KOPT-K1 (cell line): ENCODE data around the gene USP53.
"Not testable (repeated sequence)": the region's sequence is repeated elsewhere in the genome, so short reads cannot be mapped to it uniquely, and the experiment has no call there.

ENCODE experiments used
- H3K27ac ChIP-seq: fragments of 200-600 bp; sonication (generic); 2 replicates; pipeline ENCODE4 v1.5.1; 2016; ENCODE audit warnings: antibody characterized with exemption, mild to moderate bottlenecking, low read depth, low read length; ENCODE audit not compliant: poor library complexity, severe bottlenecking
- H3K36me3 ChIP-seq: fragments of 200-600 bp; sonication (generic); 2 replicates; pipeline ENCODE4 v1.5.1; 2017; ENCODE audit warnings: antibody characterized with exemption, mild to moderate bottlenecking, low read length, moderate library complexity; ENCODE audit not compliant: insufficient read depth
- H3K9me3 ChIP-seq: fragments of 200-600 bp; sonication (generic); 2 replicates; pipeline ENCODE4 v1.5.1; 2017; ENCODE audit warnings: antibody characterized with exemption, low read length, mild to moderate bottlenecking; ENCODE audit not compliant: insufficient read depth, poor library complexity, severe bottlenecking

The USP53 gene

DNA sequence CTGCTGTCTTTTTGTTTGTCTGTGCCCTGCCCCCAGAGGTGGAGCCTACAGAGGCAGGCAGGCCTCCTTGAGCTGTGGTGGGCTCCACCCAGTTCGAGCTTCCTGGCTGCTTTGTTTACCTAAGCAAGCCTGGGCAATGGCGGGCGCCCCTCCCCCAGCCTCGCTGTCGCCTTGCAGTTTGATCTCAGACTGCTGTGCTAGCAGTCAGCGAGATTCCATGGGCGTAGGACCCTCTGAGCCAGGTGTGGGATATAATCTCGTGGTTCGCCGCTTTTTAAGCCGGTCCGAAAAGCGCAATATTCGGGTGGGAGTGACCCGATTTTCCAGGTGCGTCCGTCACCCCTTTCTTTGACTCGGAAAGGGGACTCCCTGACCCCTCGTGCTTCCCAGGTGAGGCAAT, 67.0 kb downstream of the USP53 start:
- not testable (repeated sequence) for H3K27ac ChIP-seq, H3K9me3 ChIP-seq

GRCh38 chr4:119279945-119280344, 67.4 kb downstream of the USP53 start:
- H3K9me3 ChIP-seq, H3K36me3 ChIP-seq, H3K27ac ChIP-seq: not testable (repeated sequence)

More for the DNA sequence above, 67.0 kb downstream of the USP53 start:
- not testable (repeated sequence) for H3K36me3 ChIP-seq

- H3K27ac ChIP-seq, result no peak overlapping the region
- H3K9me3 ChIP-seq, result no peaks in the 10 kb centered on the region
- H3K36me3 ChIP-seq, result no peaks in the 10 kb centered on the region
Observed at GRCh38 chr4:119281393-119281792, 68.9 kb downstream of the USP53 start.

DNA sequence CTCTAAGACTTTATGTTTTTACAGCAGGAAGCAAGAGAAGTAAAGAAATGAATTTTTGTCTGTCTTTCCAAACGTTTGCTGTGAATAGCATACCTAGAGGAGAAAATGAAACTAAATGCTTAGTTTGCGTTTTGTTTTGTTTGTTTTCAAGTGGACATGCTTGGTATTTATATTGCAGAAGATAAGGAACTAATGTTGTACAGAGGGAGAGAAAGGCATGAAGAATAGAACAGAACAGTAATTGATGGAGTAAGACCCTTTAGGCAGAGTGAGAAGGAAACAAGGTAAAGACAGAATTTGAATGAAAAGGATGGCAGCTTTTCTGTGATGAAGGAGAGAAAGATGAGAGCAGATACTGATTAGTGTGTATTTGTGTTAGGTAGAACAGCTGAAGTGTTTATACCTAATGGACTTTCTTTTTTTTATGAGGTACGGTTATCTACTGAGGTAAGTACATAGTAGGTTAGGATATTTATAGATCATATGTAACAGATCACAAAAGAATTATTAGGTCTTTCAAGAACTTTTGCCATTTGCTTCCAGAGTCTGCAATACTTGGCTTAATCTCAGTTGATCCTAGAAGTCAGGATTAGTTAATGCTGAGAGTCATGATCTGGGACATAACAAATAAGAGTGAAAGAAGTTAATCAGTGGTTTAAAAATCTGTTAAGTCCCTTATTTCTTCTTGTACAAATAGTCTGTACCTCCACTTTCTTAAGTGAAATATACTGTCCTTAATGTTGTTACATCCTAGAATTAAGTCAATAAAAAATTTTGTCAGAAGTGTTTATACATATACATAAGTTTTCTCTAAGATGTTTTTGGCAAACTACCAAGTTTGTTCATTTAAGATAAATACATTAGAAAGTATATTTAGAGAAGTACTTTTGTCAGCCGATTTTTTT, 72.6 kb downstream of the USP53 start:
- no peak overlapping the region for H3K27ac ChIP-seq
- no peaks in the 10 kb centered on the region for H3K36me3 ChIP-seq
- no peaks in the 10 kb centered on the region for H3K9me3 ChIP-seq

GRCh38 chr4:119286377-119287002, 74.0 kb downstream of the USP53 start:
- Histone ChIP-seq H3K36me3 (no peaks in the 10 kb centered on the region), H3K9me3 (no peaks in the 10 kb centered on the region), H3K27ac (no peak overlapping the region)

GRCh38 chr4:119289313-119289712, 76.8 kb downstream of the USP53 start:
- Histone ChIP-seq H3K27ac (no peak overlapping the region), H3K36me3 (no peaks in the 10 kb centered on the region), H3K9me3 (no peaks in the 10 kb centered on the region)

- no peak overlapping the region for H3K27ac ChIP-seq
- no peaks in the 10 kb centered on the region for H3K9me3 ChIP-seq
- H3K36me3 ChIP-seq, result no peaks in the 10 kb centered on the region
Observed at GRCh38 chr4:119290598-119290997, 78.1 kb downstream of the USP53 start.

DNA sequence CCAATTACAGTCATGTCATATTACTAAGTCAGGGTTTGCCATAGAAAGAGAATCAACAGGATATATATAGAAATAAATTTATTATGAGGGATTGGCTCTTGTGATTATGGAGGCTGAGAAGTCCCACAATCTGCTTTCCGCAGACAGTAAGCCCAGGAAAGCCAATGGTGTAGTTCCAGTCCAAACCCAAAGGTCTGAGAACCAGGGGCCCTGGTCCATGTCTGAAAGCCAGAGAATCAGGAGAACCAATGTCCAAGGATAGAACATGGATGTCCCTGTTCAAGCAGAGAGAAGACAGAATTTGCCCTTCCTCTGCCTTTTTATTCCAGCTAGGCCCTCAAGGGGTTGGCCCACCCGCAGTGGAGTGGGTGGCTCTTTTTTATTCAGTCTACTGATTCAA, 83.8 kb downstream of the USP53 start:
- Histone ChIP-seq H3K36me3 (peaks cover 30% of the 10 kb centered on the region), H3K27ac (no peak overlapping the region), H3K9me3 (no peaks in the 10 kb centered on the region)

- Histone ChIP-seq H3K9me3 (no peaks in the 10 kb centered on the region), H3K27ac (no peak overlapping the region), H3K36me3 (peaks cover 30% of the 10 kb centered on the region)
Observed at GRCh38 chr4:119297795-119298194, 85.3 kb downstream of the USP53 start.

DNA sequence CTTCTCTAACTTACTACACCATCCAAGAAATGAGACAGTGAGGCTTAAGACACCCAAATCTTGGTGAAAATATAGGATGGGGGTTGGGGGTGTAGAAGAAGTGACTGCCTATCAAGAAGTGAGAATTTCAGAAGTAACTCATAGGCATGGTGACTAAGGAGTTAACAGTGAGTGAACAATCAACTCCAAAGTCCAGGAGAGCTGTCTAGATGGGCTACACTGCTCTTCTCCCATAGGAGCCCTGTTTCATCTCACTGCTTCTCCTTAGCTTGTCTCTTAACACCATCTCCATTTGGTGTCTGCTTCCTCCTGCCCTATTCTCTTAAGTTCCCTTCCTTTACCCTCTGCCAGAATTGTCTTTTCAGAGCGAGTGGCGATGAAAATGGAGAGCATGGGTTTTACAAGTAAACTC, 86.8 kb downstream of the USP53 start:
- peak overlapping the region; percentile 77 for H3K27ac ChIP-seq
- no peaks in the 10 kb centered on the region for H3K9me3 ChIP-seq
- H3K36me3 ChIP-seq, result peaks cover 30% of the 10 kb centered on the region

- Histone ChIP-seq H3K27ac (peak overlapping the region; percentile 77), H3K36me3 (peaks cover 30% of the 10 kb centered on the region), H3K9me3 (no peaks in the 10 kb centered on the region)
Observed at GRCh38 chr4:119299741-119300100, 87.2 kb downstream of the USP53 start.

- H3K9me3 ChIP-seq, result no peaks in the 10 kb centered on the region
- peak overlapping the region; percentile 77 for H3K27ac ChIP-seq
- peaks cover 30% of the 10 kb centered on the region for H3K36me3 ChIP-seq
Observed at GRCh38 chr4:119300101-119300978, 87.8 kb downstream of the USP53 start.

- Histone ChIP-seq H3K9me3 (no peaks in the 10 kb centered on the region), H3K27ac (no peak overlapping the region), H3K36me3 (peaks cover 17% of the 10 kb centered on the region)
Observed at GRCh38 chr4:119302073-119302832, 89.7 kb downstream of the USP53 start.

DNA sequence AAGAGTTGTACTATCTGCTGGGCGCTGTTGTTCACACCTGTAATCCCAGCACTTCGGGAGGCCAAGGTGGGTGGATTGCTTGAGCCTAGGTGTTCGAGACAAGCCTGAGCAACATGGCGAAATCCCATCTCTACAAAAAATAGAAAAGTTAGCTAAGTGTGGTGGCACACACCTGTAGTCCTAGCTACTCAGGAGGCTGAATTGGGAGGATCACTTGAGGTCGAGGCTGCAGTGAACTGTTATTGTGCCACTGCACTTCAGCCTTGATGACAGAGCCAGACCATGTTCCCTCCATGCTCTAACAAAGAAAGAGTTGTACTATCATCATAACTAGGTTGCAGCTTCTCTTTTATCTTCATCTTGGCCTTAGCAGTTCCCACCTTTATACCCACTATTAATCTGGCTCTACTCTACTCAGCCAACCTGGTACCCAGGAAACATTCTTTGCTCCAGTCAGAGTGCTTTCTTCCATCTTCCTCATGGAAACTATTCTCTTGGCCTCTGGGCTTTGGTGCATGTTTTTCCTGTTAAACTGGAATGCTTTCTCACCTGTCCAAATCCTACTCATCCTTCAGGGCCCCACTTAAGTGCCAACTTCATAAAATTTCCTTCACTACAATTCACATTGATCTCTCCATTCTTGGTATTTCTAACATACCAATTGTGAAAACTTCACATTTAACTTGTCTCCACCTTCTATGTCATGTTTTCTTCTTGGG, 91.2 kb downstream of the USP53 start:
- Histone ChIP-seq H3K27ac (no peak overlapping the region), H3K36me3 (peaks cover 2% of the 10 kb centered on the region; the same call in 1 of the 2 replicates), H3K9me3 (no peaks in the 10 kb centered on the region)
